Keratinocyte (primary cell): ENCODE measurements around the gene RTN1.

Experiments
- CTCF ChIP-seq, 3 experiments: IDR thresholded peaks in 1 of 3; conservative IDR thresholded peaks in 1 of 3; optimal IDR thresholded peaks in 1 of 3; 2 replicates in 2 of 3; 3 replicates in 1 of 3; pipeline versions ENCODE3 to v1.5.1; 2011; ENCODE audit warnings: low read length in 3 of 3, mild to moderate bottlenecking in 3 of 3, moderate library complexity in 2 of 3, control low read depth in 1 of 3, inconsistent platforms in 1 of 3; ENCODE audit not compliant: insufficient read depth in 2 of 3; ENCODE audit errors: extremely low read depth in 1 of 3
- EZH2 ChIP-seq: IDR thresholded peaks from one replicate; pipeline ENCODE4 v1.6.1; 2012; ENCODE audit warnings: inconsistent platforms, mild to moderate bottlenecking, low read length, moderate library complexity

- no peak for TF ChIP-seq CTCF (optimal IDR thresholded peaks at IDR 0.05 in 1 of 3, IDR thresholded peaks at IDR 0.05 in 1 of 3, conservative IDR thresholded peaks at IDR 0.05 in 1 of 3; ENCODE audit: extremely low read depth in 1 of 3, insufficient read depth in 2 of 3, low read length in 3 of 3)
- no peak for TF ChIP-seq EZH2
These were observed 40.2 kb downstream of the RTN1 start for GRCh38 chr14:59830338-59830734.
